ENCODE measurements around the gene NOSIP. TPM values are rescaled to one million over a fixed set of nuclear protein-coding genes. Genes with fewer than 3 reads are reported as not detected.

NOSIP gene
- total RNA-seq, 6 donors from 2014 or later: 30.3 to 72.3 (median 57.9) TPM

- DNase-seq (peak; percentile 83 to 88), ATAC-seq (ENCODE audit: low FRiP score in 2 of 2) (peak; percentile 73 to 88)
- 83 to 87% methylated on average over 44 to 50 of the region's 53 CpGs for WGBS, 2 donors
- Histone ChIP-seq H3K4me3 (peak overlapping the region in 1 of 4 donors; percentile 17), H3K36me3 (peaks cover 24 to 59% (median 49%) of the 10 kb centered on the region in 4 donors), H3K27ac (peak overlapping the region; percentile 18 to 65 (median 56)), H3K27me3 (no peaks in the 10 kb centered on the region), H3K4me1 (peaks cover 6 to 31% (median 24%) of the 10 kb centered on the region in 4 donors), H3K9me3 (no peaks in the 10 kb centered on the region)
- TF ChIP-seq EP300 (IDR thresholded peaks at IDR 0.05) (no peak), POLR2AphosphoS5 (IDR thresholded peaks at IDR 0.05) (no peak), POLR2A (IDR thresholded peaks at IDR 0.05) (no peak)
Observed at GRCh38 chr19:49555600-49556411, 24.6 kb downstream of the NOSIP start.

GRCh38 chr19:49554701-49555181, 25.6 kb downstream of the NOSIP start:
- Histone ChIP-seq H3K36me3 (peaks cover 24 to 51% (median 43%) of the 10 kb centered on the region in 4 donors), H3K27ac (peak overlapping the region; percentile 53 to 68 (median 60))
- TF ChIP-seq POLR2A (IDR thresholded peaks at IDR 0.05) (no peak), POLR2AphosphoS5 (IDR thresholded peaks at IDR 0.05) (peak; percentile 24 to 75), CTCF (IDR thresholded peaks at IDR 0.05) (no peak), EP300 (IDR thresholded peaks at IDR 0.05) (peak in 1 of 4 donors; percentile 37)

GRCh38 chr19:49553451-49554271, 26.7 kb downstream of the NOSIP start:
- H3K4me1 ChIP-seq: peaks cover 6 to 23% (median 18%) of the 10 kb centered on the region in 4 donors
- no peak for TF ChIP-seq POLR2A (IDR thresholded peaks at IDR 0.05)
- no peak for TF ChIP-seq EP300 (IDR thresholded peaks at IDR 0.05)
- 83 to 87% methylated on average over 10 of the region's 10 CpGs for WGBS, 2 donors
- H3K9me3 ChIP-seq: no peaks in the 10 kb centered on the region
- H3K36me3 ChIP-seq: peaks cover 15 to 40% (median 33%) of the 10 kb centered on the region in 4 donors
- H3K27me3 ChIP-seq: no peaks in the 10 kb centered on the region
- no peak overlapping the region for H3K4me3 ChIP-seq
- ATAC-seq (ENCODE audit: low FRiP score in 2 of 2) (no peak), DNase-seq (no peak)
- peak overlapping the region; percentile 53 to 68 (median 60) for H3K27ac ChIP-seq

More at GRCh38 chr19:49554701-49555181, 25.6 kb downstream of the NOSIP start:
- 43 to 52% methylated on average over 17 of the region's 17 CpGs for WGBS, 2 donors
- Histone ChIP-seq H3K4me1 (peaks cover 6 to 23% (median 18%) of the 10 kb centered on the region in 4 donors), H3K4me3 (no peak overlapping the region), H3K27me3 (no peaks in the 10 kb centered on the region), H3K9me3 (no peaks in the 10 kb centered on the region)
- DNase-seq: no peak
- ATAC-seq (ENCODE audit: low FRiP score in 2 of 2): no peak

GRCh38 chr19:49552749-49553148, 27.6 kb downstream of the NOSIP start:
- Histone ChIP-seq H3K36me3 (peaks cover 8 to 31% (median 26%) of the 10 kb centered on the region in 4 donors), H3K27ac (peak overlapping the region in 1 of 4 donors; percentile 42), H3K4me1 (peaks cover 6 to 23% (median 18%) of the 10 kb centered on the region in 4 donors), H3K9me3 (no peaks in the 10 kb centered on the region), H3K4me3 (no peak overlapping the region), H3K27me3 (no peaks in the 10 kb centered on the region)
- no peak for DNase-seq
- TF ChIP-seq EP300 (IDR thresholded peaks at IDR 0.05) (no peak), POLR2A (IDR thresholded peaks at IDR 0.05) (no peak)
- WGBS, 2 donors: 79 to 81% methylated on average over 11 of the region's 11 CpGs
- peak in 1 of 2 donors; percentile 10 for ATAC-seq (ENCODE audit: low FRiP score in 2 of 2)

GRCh38 chr19:49551531-49551930, 28.8 kb downstream of the NOSIP start:
- no peak overlapping the region for H3K4me3 ChIP-seq
- no peak for ATAC-seq (ENCODE audit: low FRiP score in 2 of 2)
- no peak for DNase-seq
- no peak for TF ChIP-seq CTCF (IDR thresholded peaks at IDR 0.05)
- no peak for TF ChIP-seq POLR2A (IDR thresholded peaks at IDR 0.05)
- no peak for TF ChIP-seq EP300 (IDR thresholded peaks at IDR 0.05)
- no peak for TF ChIP-seq POLR2AphosphoS5 (IDR thresholded peaks at IDR 0.05)
- H3K4me1 ChIP-seq: peaks cover 14 to 29% (median 21%) of the 10 kb centered on the region in 4 donors
- no peak overlapping the region for H3K27ac ChIP-seq
- peaks cover 0 to 19% (median 13%) of the 10 kb centered on the region in 4 donors for H3K36me3 ChIP-seq
- H3K27me3 ChIP-seq: no peaks in the 10 kb centered on the region
- WGBS, 2 donors: 87 to 92% methylated on average over 7 of the region's 7 CpGs
- no peaks in the 10 kb centered on the region for H3K9me3 ChIP-seq

All from upper lobe of left lung (tissue), 6 donors.